ENCODE measurements around the gene KIAA1958.

The KIAA1958 gene

GRCh38 chr9:112700085-112700484 lies 213.5 kb downstream of the KIAA1958 start:
- no peak for TF ChIP-seq RAD21 (IDR thresholded peaks at IDR 0.05; ENCODE audit: low read depth)

DNA sequence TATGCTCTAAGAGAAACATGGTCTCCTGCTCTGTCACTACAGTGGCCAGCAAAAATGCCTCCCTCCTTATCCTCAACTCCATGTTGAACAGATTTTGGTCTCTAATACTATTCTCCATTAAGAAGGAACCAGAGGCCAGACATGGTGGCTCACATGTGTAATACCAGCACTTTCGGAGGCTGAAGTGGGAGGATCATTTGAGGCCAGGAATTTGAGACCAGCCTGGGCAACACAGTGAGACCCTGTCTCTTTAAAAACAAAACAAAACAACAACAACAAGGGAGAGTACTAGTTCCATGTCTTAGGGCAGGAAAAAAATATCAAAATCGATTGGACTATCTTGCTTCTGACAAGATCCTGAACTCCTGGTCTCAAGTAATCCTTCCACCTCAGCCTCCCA lies 216.7 kb downstream of the KIAA1958 start:
- no peak for TF ChIP-seq TEAD4 (IDR thresholded peaks at IDR 0.05)
- TF ChIP-seq TCF12 (IDR thresholded peaks at IDR 0.05; ENCODE audit: low read depth) = no peak
- no peak for TF ChIP-seq REST (IDR thresholded peaks at IDR 0.05; ENCODE audit: low read depth)
- no peak for TF ChIP-seq EP300 (IDR thresholded peaks at IDR 0.05; ENCODE audit: borderline replicate concordance)
- no peak for TF ChIP-seq CEBPB (IDR thresholded peaks at IDR 0.05)
- no peak for TF ChIP-seq RAD21 (IDR thresholded peaks at IDR 0.05; ENCODE audit: low read depth)
- TF ChIP-seq, protein P1, sequence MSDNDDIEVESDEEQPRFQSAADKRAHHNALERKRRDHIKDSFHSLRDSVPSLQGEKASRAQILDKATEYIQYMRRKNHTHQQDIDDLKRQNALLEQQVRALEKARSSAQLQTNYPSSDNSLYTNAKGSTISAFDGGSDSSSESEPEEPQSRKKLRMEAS (IDR thresholded peaks at IDR 0.05) = no peak
- no peak for TF ChIP-seq ZBTB7A (IDR thresholded peaks at IDR 0.05; ENCODE audit: low read depth)
- TF ChIP-seq NFIC (IDR thresholded peaks at IDR 0.05) = no peak
- no peak for TF ChIP-seq YY1 (IDR thresholded peaks at IDR 0.05; ENCODE audit: low read depth)
- TF ChIP-seq EGR1 (IDR thresholded peaks at IDR 0.05) = no peak
- TF ChIP-seq FOXM1 (IDR thresholded peaks at IDR 0.05; ENCODE audit: borderline replicate concordance, low read depth) = no peak
- TF ChIP-seq, protein P2, sequence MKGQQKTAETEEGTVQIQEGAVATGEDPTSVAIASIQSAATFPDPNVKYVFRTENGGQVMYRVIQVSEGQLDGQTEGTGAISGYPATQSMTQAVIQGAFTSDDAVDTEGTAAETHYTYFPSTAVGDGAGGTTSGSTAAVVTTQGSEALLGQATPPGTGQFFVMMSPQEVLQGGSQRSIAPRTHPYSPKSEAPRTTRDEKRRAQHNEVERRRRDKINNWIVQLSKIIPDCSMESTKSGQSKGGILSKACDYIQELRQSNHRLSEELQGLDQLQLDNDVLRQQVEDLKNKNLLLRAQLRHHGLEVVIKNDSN (IDR thresholded peaks at IDR 0.05) = no peak

DNA sequence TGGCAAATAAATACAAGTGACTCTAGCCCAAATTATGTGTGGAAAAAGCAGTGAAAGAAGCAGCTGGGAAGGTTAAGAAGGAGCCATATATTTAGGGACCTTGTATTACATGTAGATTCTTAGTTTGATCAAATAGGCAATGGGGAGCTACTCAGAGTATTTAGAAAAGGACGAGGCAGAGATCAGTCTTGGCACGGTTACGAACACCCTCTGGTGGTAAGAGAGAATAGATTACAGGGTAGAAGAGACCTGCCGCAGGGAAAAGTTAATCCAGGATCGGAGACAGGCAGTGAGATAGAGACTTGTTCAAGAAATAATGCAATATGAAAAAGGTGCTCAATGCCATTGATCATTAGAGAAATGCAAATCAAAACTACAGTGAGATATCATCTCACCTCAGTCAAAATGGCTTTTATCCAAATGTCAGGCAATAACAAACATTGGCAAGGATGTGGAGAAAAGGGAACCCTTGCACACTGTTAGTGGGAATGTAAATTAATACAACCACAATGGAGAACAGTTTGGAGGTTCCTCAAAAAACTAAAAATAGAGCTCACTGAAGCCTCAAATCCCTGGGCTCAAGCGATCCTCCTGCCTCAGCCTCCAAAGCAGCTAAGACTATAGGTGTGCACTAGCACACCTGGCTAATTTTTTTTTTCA lies 219.3 kb downstream of the KIAA1958 start:
- TF ChIP-seq CEBPB (IDR thresholded peaks at IDR 0.05) = no peak
- TF ChIP-seq, protein P1 (IDR thresholded peaks at IDR 0.05) = no peak

GRCh38 chr9:112711050-112711689 lies 224.5 kb downstream of the KIAA1958 start:
- TF ChIP-seq REST (IDR thresholded peaks at IDR 0.05; ENCODE audit: low read depth) (no peak), TCF12 (IDR thresholded peaks at IDR 0.05; ENCODE audit: low read depth) (no peak), NFIC (IDR thresholded peaks at IDR 0.05) (no peak), RAD21 (IDR thresholded peaks at IDR 0.05; ENCODE audit: low read depth) (peak; percentile 31; the same call in 1 of the 2 replicates)

- TF ChIP-seq TAF1 (IDR thresholded peaks at IDR 0.05; ENCODE audit: low read depth) (no peak), CREB1 (IDR thresholded peaks at IDR 0.05; ENCODE audit: low read depth) (no peak), YY1 (IDR thresholded peaks at IDR 0.05; ENCODE audit: low read depth) (no peak), TEAD4 (IDR thresholded peaks at IDR 0.05) (no peak), TCF12 (IDR thresholded peaks at IDR 0.05; ENCODE audit: low read depth) (no peak), RAD21 (IDR thresholded peaks at IDR 0.05; ENCODE audit: low read depth) (no peak)
- TF ChIP-seq, protein P2 (IDR thresholded peaks at IDR 0.05) = no peak
Observed at GRCh38 chr9:112712678-112713077, 226.1 kb downstream of the KIAA1958 start.

DNA sequence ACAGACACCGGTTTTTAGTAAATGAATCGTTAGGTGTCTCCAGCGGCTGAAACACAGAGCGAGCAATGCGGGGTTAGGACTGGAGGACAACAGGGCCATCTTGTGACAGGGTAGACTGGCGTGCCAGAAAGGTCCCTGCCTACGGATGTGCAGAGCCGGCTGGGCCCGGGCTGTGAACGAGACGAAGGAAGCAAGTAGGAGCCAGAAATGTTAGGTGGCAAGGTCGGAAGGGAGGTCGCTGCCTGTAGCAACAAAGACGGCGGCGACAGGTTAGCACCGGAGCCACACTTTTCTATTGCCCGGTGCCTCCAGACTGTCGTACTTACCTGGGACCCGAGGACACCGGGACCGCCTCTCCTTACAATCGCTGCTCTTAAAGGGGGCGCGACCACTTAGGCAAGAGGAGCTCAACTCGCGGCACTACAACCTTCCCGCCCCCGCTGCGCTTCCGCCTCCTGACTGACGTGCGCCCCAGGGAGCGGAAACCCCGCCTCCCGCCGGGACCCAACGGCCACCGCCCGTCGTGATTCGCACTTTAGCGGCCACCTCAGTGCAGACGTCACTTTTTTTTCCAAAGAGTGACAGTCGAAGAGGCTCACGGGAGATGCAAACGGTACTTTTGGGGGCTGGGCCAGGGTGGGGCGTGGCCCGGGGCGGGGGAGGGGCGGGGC lies 231.2 kb downstream of the KIAA1958 start, which contains the start of gene INIP:
INIP (minus strand) TSS at position 457 of the 671 bp plus-strand sequence. CDS start 1,632 bp downstream, outside the sequence.
- TF ChIP-seq TAF1 (IDR thresholded peaks at IDR 0.05; ENCODE audit: low read depth) (peak; percentile 72), TCF12 (IDR thresholded peaks at IDR 0.05; ENCODE audit: low read depth) (peak; percentile 36; the same call in 1 of the 2 replicates), RAD21 (IDR thresholded peaks at IDR 0.05; ENCODE audit: low read depth) (peak; percentile 28; the same call in 1 of the 2 replicates), CEBPB (IDR thresholded peaks at IDR 0.05) (peak; percentile 25; the same call in 1 of the 2 replicates), ZBTB7A (IDR thresholded peaks at IDR 0.05; ENCODE audit: low read depth) (peak; percentile 48; the same call in 1 of the 2 replicates), EP300 (IDR thresholded peaks at IDR 0.05; ENCODE audit: borderline replicate concordance) (no peak), YY1 (IDR thresholded peaks at IDR 0.05; ENCODE audit: low read depth) (no peak), NFIC (IDR thresholded peaks at IDR 0.05) (0 out of 2 replicates have a peak, but pooled peaks have one; percentile 40), CREB1 (IDR thresholded peaks at IDR 0.05; ENCODE audit: low read depth) (peak; percentile 86), TEAD4 (IDR thresholded peaks at IDR 0.05) (no peak), FOXM1 (IDR thresholded peaks at IDR 0.05; ENCODE audit: borderline replicate concordance, low read depth) (no peak; the same call in 1 of the 2 replicates), EGR1 (IDR thresholded peaks at IDR 0.05) (peak; percentile 84), REST (IDR thresholded peaks at IDR 0.05; ENCODE audit: low read depth) (no peak)
- TF ChIP-seq, protein P2 (IDR thresholded peaks at IDR 0.05) = 0 out of 2 replicates have a peak, but pooled peaks have one; percentile 7
- TF ChIP-seq, protein P1 (IDR thresholded peaks at IDR 0.05) = peak; percentile 72

All from Ishikawa (cell line).